WTC11 (cell line): ENCODE results near the gene KCNK3.

Source experiments
- CREM ChIP-seq: sonication (generic); formaldehyde crosslinking; IDR thresholded peaks from 2 replicates; pipeline ENCODE4 v1.8.1; 2022; ENCODE audit warnings: mild to moderate bottlenecking, missing genetic modification reagents, moderate library complexity
- ETV6 ChIP-seq: sonication (generic); formaldehyde crosslinking; IDR thresholded peaks from 2 replicates; pipeline ENCODE4 v1.8.1; 2022; ENCODE audit warnings: mild to moderate bottlenecking, missing genetic modification reagents
- NR3C1 ChIP-seq: sonication (generic); formaldehyde crosslinking; conservative IDR thresholded peaks from 2 replicates; pipeline ENCODE4 v1.8.1; 2023; ENCODE audit warnings: low read depth, mild to moderate bottlenecking, missing genetic modification reagents
- TF ChIP-seq, protein P1 (sequence below): fragments of 200-600 bp; IDR thresholded peaks from 2 replicates; pipeline ENCODE4 v1.8.0; 2022; ENCODE audit warnings: antibody characterized with exemption
- TF ChIP-seq, protein P2 (sequence below): sonication (generic); formaldehyde crosslinking; IDR thresholded peaks from 2 replicates; pipeline ENCODE4 v1.8.0; 2022; ENCODE audit warnings: mild to moderate bottlenecking, missing genetic modification reagents

DNA sequence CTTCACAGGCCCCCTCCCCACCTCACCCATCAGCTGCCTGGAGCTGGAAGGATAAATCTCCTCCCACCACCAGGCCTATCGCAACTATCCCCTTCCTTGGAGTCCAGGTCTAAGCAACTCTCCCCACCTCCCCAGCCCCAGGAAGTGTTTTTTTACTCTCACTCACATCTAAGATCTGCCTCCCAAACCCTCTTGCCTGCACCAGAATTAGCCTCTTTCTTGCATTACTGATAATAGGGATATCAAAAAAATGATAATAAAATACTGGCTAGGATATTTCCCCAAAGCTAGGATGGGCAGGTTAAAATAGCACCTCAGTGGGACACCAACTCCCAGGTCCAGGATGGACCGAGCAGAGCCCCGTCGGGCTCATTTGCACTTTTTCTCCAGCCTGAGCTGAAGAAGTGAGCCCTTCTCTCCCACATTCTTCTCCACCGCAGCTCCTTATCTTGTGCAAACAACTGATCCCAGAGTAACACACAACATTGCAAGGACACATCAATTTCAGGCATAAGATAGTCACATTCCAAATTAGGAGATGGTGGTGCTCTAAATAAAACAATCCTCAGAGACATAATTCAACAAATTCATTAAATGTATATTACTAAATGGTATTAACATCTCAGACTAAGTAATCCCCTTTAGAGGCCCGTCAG lies 33.7 kb upstream of the KCNK3 start:
- TF ChIP-seq NR3C1 (no peak), CREM (CRISPR knock-in tag) (no peak), ETV6 (CRISPR knock-in tag) (no peak)
- TF ChIP-seq, protein P1, sequence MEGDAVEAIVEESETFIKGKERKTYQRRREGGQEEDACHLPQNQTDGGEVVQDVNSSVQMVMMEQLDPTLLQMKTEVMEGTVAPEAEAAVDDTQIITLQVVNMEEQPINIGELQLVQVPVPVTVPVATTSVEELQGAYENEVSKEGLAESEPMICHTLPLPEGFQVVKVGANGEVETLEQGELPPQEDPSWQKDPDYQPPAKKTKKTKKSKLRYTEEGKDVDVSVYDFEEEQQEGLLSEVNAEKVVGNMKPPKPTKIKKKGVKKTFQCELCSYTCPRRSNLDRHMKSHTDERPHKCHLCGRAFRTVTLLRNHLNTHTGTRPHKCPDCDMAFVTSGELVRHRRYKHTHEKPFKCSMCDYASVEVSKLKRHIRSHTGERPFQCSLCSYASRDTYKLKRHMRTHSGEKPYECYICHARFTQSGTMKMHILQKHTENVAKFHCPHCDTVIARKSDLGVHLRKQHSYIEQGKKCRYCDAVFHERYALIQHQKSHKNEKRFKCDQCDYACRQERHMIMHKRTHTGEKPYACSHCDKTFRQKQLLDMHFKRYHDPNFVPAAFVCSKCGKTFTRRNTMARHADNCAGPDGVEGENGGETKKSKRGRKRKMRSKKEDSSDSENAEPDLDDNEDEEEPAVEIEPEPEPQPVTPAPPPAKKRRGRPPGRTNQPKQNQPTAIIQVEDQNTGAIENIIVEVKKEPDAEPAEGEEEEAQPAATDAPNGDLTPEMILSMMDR = no peak
- TF ChIP-seq, protein P2, sequence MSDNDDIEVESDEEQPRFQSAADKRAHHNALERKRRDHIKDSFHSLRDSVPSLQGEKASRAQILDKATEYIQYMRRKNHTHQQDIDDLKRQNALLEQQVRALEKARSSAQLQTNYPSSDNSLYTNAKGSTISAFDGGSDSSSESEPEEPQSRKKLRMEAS (CRISPR knock-in tag) = no peak
